ENCODE data around the gene HSPA4L.

GRCh38 chr4:127888559-127888958, 106.4 kb downstream of the HSPA4L start:
- TF ChIP-seq SIN3A (IDR thresholded peaks at IDR 0.05; ENCODE audit: borderline replicate concordance, insufficient read depth, low read length) (no peak), POLR2AphosphoS5 (IDR thresholded peaks at IDR 0.05; ENCODE audit: low read depth, low read length) (no peak)
